Measurements from ENCODE around the gene SUCLG1.

DNA sequence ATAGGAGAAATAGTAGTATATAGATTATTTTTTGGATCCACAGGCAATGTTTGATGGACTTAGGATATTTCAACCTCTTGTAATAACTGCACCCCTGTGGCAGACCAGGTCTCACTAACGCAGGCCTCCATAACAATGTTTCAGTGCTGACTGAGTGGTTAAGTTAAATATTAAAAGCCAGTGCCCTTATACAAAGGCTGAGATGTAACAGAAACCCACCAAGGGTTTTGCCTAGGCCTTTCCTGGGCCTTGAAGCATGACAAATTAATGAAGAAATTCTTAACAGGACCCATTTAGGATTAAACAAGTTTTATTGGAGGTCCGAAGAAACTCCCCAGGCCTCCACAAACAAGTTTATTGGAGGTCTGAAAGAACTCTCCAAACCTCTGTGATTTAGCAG, 1.6 kb upstream of the SUCLG1 start:
- no peak for TF ChIP-seq CTCF (IDR thresholded peaks at IDR 0.05)
- TF ChIP-seq POLR2A (IDR thresholded peaks at IDR 0.05): no peak

Measured in esophagus squamous epithelium (tissue), 4 donors.